HG02610 (cell line): ENCODE measurements around the gene LSM14A.

ENCODE experiments used
- ATAC-seq: cut with Tn5 transposase; IDR thresholded peaks from one replicate; pipeline ENCODE4 v1.9.1; 2021; ENCODE audit warnings: mild to moderate bottlenecking, moderate library complexity; ENCODE audit not compliant: unreplicated experiment

LSM14A gene

DNA sequence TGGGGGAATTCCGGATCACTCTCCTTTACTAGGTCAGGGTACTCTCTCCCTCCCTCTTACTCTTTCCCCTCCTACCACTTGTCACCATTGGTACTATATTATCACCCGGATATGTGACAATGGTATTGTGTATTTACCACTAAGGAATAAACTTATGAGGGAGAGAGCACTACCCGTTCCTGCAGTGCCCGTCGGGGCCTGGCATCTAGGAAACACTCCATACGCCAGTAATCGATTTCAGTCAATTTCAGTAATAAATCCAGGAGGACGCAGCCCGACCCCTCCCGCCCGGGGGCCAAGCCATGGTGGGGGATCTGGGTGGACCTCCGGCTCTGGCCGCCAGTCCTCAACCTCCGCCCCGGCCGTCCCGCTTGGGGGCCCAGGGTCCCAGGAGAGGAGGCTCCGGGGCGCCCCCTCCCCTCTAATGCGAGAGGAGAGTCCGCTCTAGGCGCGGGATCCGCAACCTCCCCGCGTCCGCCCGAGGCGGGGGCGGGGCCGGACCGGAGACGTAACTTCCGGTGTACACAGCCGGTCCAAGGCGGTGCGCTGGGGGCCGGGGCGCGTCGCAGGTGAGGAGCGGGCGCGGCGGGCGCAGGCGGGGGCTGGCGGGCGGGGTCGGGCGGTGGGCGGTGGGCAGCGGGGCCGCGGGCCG, 81.9 kb downstream of the LSM14A start, which contains the start of gene GARRE1:
Gene GARRE1, plus strand, starts transcription at position 509 of the 652 bp plus-strand sequence. CDS start 45,920 bp downstream, outside the sequence.
- ATAC-seq = peak; percentile 80

DNA sequence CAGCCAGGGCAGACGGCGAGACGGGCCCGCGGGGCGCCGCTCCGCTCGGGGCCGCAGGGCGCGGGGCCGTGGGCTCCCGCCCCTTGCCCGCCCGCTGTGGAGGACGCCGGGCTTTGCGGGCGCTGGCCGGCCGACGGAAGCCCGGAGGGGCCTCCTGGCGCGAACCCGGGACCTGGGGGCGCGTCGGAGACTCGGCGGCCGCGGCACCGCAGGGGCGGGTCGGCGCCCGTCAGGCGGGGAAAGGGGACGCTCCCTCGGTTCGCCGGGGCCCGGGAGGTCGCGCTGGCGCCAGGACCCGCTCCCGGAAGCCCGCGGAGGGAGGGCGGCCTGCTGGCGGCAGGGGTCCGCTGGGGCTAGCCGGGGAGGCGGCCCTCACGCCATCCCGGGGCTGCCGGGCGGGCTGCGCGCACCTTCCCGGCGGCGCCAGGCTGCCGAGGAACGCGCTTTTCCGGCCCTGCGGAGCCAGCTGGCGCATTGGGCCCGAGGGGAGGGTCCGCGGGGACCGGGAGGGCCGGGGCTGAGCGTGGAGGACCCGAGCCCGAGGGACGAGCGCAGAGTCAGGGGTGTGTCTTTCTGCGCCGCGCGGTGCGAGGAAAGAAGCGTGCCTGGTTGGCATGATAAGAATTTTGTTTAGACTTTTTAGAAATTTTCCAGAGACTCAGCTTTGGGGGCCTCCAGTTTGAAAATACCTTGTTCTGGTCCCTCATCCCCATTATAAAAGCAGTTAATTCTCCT, 82.6 kb downstream of the LSM14A start:
- ATAC-seq = peak; percentile 40

DNA sequence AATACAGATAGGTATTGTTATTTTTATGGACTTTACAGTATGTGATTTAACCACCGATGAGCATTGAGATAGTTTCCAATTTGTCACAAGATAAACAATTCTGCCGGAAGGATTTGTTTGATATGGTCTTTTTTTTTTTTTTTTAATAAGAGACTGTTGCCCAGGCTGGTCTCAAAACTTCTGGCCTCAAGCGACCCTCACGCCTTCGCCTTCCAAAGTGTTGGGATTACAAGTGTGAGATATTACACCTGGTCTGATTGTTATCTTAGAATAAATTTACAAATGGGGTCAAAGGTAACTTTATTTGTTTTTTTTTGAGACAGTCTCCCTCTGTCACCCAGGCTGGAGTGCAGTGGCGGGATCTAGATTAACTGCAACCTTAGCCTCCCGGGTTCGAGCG, 83.2 kb downstream of the LSM14A start:
- no peak for ATAC-seq

DNA sequence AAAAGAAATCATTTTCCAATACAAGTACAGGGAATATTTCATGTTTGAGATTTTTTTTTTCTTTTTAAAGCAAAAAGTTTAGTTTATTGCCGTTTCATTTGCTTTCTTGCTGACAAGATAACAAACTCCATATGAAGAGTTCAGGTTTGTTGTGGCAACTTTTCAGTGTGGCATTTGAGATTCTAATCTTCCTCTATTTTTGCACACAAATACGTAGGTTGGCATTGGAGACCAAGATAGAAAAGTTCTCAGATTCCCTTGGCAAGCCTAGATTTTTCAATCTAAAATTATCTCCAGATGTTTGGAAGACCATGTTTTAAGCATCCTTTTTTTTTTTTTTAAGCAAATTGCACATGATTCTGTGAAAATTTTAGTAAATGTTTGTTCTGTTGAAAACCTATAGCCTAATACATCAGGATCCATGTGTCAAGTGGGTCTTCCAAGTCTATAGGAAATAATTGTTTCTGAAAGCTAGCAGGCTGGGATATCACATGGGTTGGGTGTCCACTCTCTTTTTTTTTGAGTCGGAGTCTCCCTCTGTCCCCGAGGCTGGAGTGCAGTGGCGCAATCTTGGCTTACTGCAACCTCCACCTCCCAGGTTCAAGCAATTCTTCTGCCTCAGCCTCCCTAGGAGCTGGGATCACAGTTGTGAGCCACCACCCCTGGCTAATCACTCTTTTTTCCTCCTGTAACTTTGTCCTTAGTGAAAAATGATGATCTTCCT, 84.7 kb downstream of the LSM14A start:
- ATAC-seq = no peak

DNA sequence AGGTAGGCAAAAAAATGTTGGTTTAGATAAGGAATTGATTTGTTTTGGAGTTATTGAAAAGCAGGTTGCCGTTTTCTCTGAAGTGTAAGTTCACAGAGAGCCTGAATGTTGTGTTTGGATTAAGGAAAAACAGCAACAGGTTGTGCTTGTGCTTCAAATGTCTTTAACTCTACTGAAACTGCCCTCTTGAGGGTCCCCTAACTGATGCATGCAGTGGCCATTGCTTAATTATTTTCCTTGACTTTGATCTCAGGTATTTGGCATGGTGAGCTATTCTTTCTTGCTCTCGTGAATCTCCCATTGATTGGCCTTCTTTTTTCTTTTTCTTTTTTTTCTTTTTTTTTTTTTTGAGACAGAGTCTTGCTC, 85.2 kb downstream of the LSM14A start:
- ATAC-seq = no peak

DNA sequence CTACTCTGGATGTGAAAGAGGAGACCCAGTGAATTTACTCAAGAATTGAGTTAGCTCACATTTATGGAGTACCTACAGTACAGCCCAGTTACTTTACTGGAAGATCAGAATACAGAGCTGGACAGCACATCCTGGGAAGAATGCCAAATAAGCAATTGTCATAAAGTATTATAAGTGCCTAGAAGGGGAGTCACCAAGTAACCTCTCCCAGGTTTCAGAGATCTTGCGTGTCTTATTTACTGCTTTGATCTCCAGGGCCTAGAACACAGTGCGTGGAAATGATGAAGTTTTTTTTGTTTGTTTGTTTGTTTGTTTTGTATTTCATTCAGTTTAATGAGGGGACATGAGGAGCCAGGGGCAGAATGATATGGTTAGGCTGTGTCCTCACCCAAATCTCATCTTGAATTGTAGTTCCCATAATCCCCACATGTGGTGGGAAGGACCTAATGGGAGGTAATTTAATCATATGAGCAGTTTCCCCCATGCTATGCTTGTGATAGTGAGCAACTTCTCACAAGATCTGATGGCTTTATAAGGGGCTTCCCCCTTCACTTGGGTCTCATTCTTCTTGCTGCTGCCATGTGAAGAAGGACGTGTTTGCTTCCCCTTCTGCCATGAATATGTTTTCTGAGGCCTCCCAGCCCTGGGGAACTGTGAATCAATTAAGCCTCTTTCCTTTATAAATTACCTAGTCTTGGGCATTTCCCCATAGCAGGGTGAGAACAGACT, 87.2 kb downstream of the LSM14A start:
- no peak for ATAC-seq

DNA sequence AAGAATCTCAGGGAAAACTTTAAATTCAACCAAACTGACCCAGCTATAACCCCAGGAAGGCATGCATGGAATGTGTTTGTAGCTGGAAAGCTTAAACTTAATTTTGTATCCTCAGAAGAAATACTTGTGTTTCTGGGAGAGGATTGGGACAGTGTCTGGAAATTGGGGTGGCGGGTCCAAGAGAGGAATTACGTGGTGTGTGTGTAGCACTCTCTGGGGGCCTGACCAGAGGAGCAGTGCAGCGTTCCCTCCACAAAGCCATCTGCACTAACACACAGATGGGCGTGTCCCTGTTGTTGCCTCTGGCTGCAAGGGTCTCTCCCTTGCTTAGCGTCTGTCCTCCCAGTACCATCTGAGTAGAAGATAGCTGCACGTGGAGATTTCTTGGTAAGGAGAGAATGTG, 88.5 kb downstream of the LSM14A start:
- ATAC-seq = no peak

DNA sequence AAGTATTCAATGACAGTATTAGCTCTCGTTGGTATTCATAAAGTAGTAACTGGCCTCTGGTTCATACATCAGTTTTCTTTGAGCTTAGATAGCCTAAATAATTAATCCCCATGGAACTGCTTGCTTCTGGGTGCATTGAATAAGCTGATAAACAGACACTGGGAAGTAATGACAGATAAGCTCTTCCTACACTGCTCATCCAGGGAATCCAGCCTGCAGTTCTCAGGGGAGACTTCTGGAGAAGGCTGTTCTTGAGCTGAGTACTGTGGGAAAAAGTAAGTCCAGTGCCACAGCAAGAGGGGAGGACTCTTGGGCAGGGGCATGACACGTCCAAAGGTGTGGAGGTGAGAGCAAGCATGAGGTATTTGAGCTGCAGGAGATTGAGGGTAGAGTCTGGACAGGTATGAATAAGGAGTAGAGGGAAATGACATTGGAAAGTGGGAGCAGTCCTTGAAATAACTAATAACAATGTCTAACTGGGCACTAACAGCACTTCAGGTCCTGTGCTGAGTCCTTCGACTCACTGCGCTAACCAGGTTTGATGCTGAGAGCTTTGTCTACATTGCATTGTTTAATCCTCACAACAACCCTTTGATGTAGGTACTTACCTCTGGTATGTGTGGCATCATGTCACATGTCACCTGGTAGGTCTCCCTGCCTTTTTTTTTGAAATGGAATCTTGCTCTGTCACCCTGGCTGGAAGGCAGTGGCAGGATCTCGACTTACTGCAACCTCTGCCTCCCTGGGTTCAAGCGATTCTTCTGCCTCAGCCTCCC, 89.2 kb downstream of the LSM14A start:
- no peak for ATAC-seq

DNA sequence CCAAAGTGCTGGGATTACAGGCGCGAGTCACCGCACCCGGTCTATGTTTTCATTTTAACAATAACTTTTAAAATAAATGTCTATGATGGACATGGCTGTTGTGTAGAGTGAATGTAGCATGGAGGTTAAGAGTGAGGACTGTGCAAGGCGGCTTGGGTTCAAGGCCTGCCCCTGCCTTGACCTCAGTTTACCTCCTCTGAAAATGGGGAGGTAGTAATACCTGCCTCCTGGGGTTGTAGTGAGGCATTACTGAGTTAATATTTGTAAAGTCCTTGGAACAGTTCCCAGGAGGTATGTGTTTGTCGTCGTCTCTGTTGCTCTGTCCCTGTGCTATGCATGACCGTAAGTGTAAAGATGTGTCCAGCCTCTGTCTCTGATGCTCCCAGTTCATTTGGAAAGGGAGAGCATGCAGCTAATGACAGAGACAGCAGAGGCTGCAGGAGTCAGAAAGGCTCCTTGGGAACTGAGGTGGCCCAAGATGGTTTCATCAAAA, 91.5 kb downstream of the LSM14A start:
- ATAC-seq = no peak

DNA sequence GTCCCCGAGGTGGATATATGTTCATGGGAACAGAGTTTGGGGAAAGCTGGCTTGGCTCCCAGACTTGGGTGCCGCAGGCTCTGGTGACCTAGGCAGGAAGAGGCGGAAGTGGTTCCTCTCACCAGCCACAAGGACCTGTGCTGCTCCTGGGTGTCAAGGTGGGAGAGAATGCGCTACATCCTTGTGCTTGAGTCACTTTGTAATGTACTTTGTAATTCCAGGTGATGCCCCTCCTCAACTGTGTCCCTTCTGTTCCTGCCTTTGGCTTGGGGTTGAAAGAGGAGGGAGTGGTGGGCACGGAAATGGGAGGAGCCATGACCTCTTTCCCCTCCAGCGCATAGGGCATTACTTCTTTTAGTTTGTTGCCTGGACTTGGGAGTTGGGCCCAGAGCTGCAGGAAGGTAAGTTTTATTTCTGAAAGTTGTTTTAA, 92.9 kb downstream of the LSM14A start:
- no peak for ATAC-seq

DNA sequence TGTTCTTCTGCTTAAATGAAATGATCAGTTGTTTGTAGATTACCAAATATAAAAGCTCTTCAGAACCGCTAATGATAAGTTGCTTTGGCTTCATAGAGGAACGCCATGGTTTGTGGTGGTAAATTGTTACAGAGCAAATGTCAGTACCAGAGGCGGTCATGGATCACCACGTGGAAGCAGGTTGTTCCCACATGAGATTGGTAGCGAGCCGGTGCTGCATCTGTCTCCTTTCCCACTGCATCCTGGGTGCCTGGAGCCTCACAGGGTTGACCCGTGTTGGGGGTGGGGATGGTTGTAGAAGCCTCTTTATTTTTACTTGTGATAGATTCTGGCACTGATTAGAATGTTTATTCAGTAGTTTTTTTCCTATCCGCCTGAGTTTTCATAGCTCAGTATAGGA, 96.8 kb downstream of the LSM14A start:
- no peak for ATAC-seq

DNA sequence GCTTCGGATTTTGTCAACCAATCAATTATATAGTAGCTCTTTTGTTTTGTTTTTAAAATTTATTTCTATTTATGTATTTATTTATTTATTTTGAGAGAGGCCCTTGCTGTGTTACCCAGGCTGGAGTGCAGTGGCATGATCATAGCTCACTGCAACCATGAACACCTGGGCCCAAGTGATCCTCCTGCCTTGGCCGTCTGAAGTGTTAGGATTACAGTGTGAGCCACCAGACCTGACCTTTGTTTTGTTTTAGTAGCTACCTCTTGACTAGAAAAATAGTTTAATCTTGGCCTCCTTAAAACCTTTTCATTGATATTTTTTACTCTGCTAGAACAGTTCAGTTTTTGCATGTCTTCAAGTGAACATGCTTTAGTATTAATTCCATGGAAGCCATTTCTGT, 97.2 kb downstream of the LSM14A start:
- no peak for ATAC-seq

DNA sequence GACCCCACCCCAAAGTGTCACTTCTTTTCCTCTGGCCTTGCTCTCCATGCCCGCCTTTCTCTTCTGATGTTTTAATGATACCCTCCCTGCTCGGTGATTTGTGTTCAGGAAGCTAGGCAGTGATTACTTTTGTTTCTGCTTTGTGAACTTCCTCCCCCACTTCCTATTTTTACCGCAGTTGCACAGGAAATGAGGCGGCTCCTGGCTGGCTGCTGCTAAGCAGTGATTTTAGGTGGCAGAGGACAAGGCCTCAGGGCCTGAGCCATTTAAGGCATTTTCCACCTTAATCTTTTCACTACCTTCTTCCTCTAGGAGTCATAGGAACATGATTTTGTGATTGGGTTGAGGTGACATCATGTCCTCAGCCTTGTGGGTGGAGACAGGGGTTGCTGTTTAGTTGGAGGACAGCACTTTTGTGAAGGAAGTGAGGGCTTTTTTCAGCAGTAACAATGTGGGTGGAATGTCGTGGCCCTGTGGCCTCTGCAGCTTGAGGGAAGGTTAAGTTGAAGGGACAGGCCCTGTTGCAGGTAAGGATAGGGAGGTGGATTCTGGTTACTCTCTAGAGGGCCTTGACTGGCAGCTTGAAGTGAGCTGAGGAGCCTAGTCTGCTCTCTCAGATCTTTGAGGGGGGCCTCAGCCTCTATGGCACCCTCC, 97.8 kb downstream of the LSM14A start:
- ATAC-seq = peak; percentile 61

DNA sequence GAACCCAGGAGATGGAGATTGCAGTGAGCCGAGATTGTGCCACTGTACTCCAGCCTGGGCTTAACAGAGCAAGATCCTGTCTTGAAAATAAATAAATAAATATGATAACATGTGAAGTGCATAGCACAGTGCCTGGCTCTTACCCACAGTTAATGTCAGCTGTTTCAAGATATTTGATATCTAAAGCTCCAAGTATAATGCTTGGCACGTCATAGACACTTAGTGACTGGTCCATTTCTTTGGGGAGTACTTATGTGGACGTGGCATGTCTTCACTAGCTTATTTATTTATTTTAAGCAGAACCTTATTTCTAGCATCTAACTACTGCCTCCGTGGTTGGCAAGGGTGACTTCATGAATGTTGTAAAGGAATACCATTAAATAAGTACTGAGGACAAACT, 100.8 kb downstream of the LSM14A start:
- ATAC-seq = no peak

DNA sequence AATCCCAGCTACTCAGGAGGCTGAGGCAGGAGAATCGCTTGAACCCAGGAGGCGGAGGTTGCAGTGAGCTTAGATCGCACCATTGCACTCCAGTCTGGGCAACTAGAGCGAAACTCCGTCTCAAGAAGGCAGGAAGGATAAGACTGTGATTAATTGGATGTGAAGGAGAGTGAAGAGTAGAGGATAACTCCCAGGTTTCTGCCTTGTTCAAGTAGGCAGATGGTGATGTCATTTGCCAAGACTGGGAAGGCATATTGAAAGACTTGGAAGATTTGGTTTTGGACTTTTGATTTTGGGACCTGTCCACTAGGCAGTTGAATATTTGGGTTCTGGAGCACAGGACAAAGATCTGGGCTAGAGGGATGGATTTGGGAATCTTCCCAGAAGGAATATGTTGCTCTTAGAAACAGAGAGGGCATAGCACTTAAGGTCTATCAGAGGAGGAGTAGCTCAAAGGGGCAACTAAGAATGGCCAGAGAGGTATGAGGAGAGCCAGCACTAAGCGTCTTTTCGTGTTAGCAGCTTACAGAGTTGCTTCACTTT, 102.1 kb downstream of the LSM14A start:
- no peak for ATAC-seq

DNA sequence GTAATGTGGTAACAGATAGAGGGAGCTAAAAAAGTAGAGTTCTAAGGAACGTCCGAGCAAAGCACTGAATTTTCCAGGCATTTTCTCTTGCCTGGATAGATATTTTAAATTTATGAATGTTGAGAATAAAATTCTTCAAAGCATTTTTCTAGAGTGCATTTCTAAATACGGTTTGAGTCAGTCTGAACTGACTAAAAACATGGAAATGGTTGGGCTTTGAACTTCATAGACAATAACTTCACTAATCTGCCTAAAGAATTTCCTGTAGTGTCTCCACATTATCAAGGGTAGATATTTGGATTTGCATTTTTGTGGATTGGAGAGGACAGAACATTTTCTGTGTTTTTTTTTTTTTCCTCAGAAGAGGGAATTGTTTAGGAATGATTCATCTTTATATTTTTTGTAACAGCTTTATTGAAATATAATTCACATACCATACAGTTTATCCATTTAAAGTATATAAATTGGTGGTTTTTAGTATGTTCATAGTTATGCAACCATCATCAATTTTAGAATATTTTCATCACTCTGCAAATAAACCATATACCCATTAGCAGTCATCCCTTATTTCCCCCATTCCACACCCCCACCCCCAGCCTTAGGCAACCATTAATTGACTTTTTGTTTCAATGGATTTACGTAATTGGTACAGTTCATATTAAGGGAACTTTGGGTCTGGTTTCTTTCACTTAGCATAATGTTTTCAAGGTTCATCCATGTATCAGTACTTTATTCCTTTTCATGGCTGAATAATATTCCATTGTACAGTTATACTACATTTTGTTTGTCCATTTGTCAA, 102.7 kb downstream of the LSM14A start:
- ATAC-seq = no peak

DNA sequence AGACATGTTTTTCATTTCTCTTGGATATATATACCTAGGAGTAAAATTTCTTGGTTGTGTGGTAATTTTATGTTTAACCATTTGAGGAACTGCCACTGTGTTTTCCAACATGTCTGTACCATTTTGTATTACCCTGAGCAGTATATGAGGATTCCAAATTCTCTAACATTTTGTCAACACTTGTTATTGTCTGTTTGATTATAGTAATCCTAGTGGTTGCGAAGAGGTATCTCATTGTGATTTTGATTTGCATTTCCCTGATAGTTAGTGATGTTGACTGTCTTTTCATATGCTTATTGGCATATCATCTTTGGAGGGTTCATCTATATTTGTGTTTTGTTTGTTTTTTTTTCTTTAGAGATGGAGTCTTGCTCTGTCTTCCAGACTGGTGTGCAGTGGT, 103.4 kb downstream of the LSM14A start:
- no peak for ATAC-seq

DNA sequence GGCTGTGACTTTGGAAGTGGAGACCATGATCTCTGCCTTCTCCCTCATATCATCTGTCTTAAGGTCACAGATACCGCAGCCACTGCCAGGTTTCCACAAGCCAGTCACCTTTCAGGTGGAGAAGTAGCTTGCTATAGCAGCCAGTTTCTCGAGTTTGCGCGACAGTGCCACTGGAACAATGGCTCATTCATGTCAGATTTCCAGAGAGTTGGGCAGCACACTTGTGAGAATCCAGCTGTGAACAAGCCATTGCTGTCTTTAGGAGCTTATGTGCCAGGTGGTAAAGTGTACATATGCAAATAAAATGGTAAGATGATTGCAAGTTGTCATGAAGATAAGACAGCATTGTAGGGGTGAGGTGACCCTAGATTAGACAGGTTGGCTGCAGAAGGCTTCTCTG, 104.3 kb downstream of the LSM14A start:
- ATAC-seq = no peak

DNA sequence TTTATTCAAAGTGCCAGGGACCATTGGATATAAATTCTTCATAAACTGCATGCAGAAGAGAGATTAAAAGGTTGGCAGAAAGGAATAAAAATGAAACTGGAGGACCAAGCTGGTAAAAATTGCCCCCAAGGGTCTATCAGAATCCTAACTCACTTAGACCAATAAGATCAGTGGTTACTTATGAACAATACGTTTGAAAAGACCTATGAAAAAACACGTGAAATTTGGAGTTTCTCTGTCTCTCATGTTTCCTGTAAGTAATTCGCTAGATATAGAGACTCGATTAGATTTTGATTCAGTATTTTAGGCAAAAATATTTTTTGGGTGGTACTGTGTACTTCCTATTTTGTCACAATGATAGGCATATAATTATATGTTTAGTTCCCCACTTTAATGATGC, 104.9 kb downstream of the LSM14A start:
- ATAC-seq = no peak
